ENCODE data around the gene KLHL11.

- no peak for TF ChIP-seq CTCF (IDR thresholded peaks at IDR 0.05; ENCODE audit: low read depth, low read length)
- no peak for TF ChIP-seq EZH2phosphoT487 (IDR thresholded peaks at IDR 0.05; ENCODE audit: low read depth)
Measured at GRCh38 chr17:41810659-41811548, 54.3 kb downstream of the KLHL11 start.

All from OCI-LY3 (cell line).